Retina (tissue), 1 donor: ENCODE measurements around the gene DNMT1.

ENCODE experiments used
- DNase-seq: peaks from one replicate; pipeline ENCODE4 v3.0.0-alpha.2; 2016

Gene DNMT1

DNA sequence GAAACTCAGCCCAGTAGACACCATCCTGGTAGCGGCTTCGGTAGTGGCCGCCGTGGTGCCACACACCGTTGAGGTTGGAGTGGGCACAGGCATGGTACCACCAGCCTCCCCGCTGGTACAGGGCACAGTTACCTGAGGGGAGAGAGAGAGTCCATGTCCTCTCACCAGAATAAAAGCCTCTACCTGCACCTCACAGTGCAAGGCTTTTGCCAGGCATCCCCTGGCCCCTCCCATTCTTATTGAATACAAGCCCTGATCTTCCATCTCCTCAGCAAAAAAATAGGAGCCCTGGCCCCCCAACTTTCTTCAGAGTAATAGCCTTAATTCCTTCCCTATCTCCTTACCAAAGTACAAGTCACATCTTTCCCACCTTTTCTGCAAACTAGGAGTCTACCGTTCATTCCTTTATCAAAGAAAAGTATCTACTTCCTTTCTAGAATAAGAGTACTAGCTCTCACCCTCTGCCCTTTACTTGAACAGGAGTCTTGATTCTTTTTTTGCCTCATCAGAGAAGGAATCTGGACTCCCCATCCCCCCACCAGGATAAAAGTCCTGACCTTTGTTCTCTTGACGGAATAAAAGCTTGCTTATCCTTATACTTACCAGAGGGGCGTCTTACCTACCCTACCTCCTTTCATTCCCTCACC is 102.0 kb downstream of the DNMT1 start:
- no peak for DNase-seq

DNA sequence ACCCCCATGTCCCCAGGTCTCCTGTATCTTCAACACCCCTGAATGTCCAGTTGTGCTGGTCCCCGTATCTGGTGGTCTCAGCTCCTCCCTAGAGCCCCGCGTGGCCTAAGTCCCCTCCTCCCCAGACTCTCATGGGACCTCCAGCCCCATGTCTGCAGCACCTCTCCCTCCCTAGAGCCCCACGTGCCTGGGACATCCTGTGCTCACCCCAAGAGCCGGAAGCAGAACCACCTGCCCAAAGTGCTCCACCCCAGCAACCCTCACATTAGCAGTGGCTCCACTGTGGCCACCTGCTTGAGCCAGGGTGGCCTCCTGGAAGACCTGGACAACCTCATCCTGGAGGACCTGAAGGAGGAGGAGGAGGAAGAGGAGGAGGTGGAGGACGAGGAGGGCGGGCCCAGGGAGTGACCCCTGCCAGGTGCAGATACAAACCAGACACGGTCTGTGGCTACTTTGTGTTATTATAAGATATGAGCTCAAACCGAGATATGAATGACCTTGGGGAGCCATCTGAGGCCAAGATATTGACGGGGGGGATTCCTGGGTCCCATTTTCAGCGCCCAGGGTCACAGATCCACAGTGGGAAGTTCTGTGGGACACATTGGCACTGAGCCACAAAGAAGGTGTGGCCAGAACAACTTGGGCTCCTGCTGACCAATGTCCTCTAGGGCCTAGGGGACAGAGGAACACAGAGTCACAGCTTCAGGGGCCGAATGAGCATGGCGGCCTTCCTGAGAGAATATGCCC is 102.7 kb downstream of the DNMT1 start:
- DNase-seq: no peak

DNA sequence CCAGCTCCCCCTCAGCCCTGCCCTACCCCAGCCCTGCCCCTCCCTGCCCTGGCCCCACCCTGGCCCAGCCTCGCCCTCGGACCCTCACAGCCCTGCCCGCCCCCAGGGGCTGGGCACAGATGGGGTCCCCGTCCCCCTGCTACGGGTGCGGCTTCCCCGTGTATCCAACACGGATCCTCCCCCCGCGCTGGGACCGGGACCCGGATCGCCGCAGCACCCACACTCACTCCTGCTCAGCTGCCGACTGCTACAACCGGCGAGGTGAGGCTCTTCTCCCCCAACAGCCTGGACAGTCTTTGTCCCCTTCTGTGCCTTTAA is 103.4 kb downstream of the DNMT1 start:
- no peak for DNase-seq

DNA sequence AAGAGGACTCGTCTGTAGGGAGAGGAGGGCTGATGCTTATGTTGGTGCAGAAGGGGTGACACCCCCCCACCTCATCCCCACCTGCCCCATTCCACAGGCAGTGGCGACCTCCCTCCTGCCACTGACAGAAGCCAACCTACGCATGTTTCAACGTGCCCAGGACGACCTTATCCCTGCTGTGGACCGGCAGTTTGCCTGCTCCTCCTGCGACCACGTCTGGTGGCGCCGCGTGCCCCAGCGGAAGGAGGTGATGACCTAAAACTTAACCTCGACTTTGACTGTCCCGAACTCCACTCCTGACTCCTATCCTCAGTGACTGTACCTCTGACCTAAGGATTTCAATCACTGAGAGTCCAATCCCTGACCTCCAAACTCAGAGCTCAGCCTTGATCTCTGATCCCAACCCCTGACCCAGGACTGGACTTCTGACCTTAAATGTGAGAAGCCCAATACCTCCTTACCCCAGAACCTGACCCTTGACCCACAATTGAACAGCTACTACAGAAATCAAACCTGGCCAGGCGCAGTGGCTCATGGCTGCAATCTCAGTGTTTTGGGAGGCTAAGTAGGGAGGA is 104.9 kb downstream of the DNMT1 start:
- no peak for DNase-seq

DNA sequence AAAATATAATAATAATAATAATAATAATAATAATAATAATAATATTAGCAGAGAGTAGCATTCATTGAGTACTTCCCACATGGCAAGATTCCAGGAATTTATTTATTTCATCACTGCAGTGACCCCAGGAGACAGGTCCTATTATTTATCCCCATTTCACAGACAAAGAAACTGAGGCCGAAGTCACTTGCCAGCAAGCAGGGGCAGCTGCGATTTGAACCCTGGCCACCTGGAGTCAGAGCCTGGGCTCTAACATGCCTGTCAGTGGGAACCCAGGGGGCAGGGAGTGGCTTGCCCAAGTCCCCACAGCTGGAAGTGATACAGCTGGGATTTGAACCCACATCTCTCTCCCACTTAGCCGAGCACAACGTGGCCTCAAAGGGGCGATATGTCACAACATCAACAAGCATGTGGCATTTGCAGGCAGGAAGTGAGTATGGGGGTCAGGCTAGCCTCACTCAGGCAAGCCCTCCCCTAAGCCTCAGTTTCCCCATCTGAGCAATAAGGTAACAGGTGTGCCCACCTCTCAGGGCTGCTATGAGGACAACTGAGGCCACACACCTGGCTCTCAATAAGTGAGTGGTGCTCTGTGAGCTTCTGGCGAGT is 105.7 kb downstream of the DNMT1 start:
- DNase-seq: no peak

DNA sequence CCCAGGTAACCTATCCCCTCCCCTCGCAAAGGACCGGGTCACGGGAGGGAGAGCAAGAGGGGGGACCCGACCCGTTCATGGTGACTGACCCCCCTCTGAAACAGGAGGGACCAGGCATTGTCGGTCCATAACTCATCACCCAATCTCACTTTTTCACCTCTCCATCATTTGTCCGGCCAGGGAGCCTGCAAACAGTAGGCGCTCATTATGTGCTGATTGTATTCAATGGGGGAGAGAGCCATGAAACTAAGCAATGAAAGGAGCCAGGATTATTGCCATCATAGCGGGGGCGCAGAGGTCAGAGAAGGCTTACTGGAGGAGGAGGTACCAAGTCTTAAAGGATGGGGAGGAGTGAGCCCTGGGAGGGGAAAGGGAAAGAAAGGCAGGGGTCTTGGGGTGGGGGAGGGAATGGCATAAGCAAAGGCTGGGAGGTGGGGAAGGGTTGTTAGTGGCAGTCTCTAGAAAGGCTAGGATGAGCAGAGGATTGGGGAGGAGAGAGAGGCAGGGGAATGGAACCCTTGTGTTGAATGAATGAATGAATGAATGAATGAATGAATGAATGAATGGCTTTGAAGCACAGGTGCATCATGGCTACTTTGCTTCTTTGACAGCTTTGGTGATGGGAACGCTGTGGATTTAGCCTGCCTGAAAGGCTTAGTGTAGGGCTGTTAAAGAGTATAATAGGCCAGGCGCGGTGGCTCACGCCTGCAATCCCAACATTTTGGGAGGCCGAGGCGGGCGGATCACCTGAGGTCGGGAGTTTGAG is 107.3 kb downstream of the DNMT1 start:
- DNase-seq: no peak

DNA sequence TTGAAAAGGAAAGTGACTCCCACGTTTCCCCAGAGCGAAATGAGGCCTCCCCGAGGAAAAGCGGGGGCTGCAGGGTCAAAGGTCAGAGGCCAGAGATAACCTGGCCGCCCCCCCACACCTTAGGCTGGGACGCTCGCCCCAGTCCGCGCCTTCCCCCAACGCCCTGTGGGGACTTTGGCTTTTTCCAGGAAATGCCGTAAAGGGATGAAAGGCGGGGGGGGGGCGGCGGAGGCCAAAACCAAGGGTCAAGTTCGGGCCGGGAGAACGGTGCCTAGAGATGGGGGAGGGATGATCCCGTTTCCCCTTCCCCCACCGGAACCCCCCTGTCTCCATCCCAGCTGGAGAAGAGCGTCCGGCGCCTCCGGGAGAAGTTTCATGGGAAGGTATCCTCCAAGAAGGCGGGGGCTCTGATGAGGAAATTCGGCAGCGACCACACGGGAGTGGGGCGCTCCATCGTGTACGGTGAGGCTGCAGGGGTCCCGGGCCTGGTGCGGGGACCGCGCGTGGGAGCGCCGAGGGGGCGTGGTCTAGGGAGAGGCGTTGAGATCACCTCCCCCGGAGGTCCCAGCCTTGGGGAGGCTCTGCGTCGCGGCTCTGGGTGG is 108.1 kb downstream of the DNMT1 start:
- DNase-seq: peak; percentile 26

DNA sequence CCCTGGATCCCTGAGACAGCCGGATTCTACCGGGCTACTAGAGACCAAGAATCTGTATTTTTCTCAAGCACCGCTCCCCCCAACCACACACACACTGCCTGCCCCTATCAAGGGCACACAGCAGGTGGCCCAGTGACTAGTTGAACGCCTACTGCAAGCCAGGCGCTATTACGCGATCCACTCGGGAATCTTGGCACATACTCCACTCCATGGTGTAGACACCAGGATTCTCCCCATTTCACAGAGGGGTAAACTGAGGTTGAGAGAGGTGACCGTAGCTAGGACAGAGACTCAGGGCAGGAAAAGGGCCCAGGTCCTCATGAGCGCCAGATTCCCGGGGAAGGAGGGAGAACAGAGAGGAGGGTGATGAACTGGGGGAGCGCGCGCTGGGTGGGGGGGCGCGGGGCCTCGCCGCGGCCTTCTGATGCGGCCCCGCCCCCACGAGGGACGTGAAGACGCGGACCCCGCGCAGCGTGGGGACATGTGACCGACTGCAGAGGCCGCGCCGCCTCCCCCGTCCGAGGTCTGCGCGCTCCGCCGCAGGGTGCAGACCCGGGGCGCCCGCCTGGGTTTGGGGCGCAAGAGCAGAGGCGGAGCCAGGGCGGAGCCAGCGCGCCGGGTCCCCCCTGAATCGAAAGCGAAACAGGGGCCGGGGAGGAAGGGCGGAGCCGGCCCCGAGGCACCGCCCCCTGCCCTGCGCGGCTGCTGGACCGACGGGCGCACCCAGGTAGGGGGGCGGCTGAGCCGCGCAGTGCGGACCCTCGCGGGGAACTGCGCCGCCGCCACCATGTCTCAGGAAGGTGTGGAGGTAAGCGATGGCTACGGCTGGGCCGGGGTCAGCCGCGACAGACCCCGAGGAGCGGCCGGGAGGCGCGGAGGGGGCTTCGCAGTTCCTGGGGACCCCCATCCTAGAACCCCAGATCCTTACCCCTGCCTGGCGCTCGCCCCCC is 108.8 kb downstream of the DNMT1 start, which contains the start of gene SHFL:
Gene SHFL, plus strand, starts transcription at position 677 of the 950 bp plus-strand sequence. Its CDS starts 111 bp downstream, at position 788.
- DNase-seq: peak; percentile 80

DNA sequence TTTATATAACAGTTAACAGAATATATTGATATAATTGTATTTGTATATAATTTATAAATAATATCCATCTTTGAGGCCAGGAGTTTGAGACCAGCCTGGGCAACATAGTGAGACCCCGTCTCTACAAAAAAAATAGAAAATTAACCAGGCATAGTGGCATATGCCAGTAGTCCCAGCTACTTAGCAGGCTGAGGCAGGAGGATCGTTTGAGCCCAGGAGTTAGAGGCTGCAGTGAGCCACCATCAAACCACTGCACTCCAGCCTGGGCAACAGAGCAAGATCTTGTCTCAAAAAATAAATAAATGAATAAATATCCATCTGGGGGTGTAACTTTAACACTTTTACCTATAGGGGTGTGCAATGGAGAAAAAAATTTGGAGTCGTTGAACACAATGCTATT is 110.0 kb downstream of the DNMT1 start:
- DNase-seq: no peak

DNA sequence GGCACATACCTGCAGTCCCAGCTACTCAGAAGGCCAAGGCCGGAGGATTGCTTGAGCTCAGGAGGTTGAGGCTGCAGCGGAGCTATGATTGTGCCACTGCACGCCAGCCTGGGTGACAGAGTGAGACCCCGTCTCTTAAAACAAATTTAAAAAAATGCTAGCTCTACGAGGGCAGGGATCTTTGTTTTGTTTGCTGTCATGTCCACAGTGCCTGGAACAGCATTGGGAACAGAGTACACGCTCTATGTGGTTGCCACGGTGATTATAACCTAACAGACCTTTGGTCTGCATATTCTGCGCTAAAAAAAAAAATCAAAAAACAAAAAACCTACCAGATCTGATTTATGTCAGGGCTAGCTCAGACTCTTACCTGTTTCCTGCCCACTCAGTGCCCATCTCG is 110.8 kb downstream of the DNMT1 start:
- no peak for DNase-seq
